Measurements from ENCODE around the gene THSD1. TPM values are rescaled to one million over a fixed set of nuclear protein-coding genes. Genes with fewer than 3 reads are reported as not detected.
A peak's percentile ranks its signal among the peaks of the same experiment; 100 is the strongest.
"Not testable (repeated sequence)": the region's sequence is repeated elsewhere in the genome, so short reads cannot be mapped to it uniquely, and the experiment has no call there.

The THSD1 gene
- total RNA-seq, 1 donor from 2014 or later = 346 TPM

- peaks cover 22% of the 10 kb centered on the region for H3K36me3 Mint-ChIP-seq (ENCODE audit: low read depth, unreplicated experiment)
- H3K4me1 Mint-ChIP-seq (ENCODE audit: unreplicated experiment) = peaks cover 52% of the 10 kb centered on the region
- no peak for DNase-seq (ENCODE audit: low spot score)
- H3K27me3 Mint-ChIP-seq (ENCODE audit: unreplicated experiment) = peaks cover 4% of the 10 kb centered on the region
- H3K4me3 Mint-ChIP-seq (ENCODE audit: unreplicated experiment) = peak overlapping the region; percentile 28
- peak overlapping the region; percentile 7 for H3K27ac Mint-ChIP-seq (ENCODE audit: unreplicated experiment)
- TF ChIP-seq CTCF (IDR thresholded peaks at IDR 0.05; ENCODE audit: unreplicated experiment) = no peak
- H3K9me3 Mint-ChIP-seq (ENCODE audit: unreplicated experiment) = no peaks in the 10 kb centered on the region
Measured at GRCh38 chr13:52412128-52412527, 6.2 kb upstream of the THSD1 start.

GRCh38 chr13:52411629-52412028 lies 5.7 kb upstream of the THSD1 start:
- no peak for TF ChIP-seq CTCF (IDR thresholded peaks at IDR 0.05; ENCODE audit: unreplicated experiment)
- Mint-ChIP-seq H3K36me3 (ENCODE audit: low read depth, unreplicated experiment) (peaks cover 27% of the 10 kb centered on the region), H3K9me3 (ENCODE audit: unreplicated experiment) (no peaks in the 10 kb centered on the region), H3K27ac (ENCODE audit: unreplicated experiment) (peak overlapping the region; percentile 77), H3K27me3 (ENCODE audit: unreplicated experiment) (peaks cover 6% of the 10 kb centered on the region), H3K4me3 (ENCODE audit: unreplicated experiment) (peak overlapping the region; percentile 28), H3K4me1 (ENCODE audit: unreplicated experiment) (peaks cover 53% of the 10 kb centered on the region)
- DNase-seq (ENCODE audit: low spot score) = no peak

GRCh38 chr13:52408071-52408658 lies 2.2 kb upstream of the THSD1 start:
- not testable (repeated sequence) for H3K27ac Mint-ChIP-seq (ENCODE audit: unreplicated experiment); DNase-seq (ENCODE audit: low spot score); H3K9me3 Mint-ChIP-seq (ENCODE audit: unreplicated experiment); H3K4me3 Mint-ChIP-seq (ENCODE audit: unreplicated experiment); H3K27me3 Mint-ChIP-seq (ENCODE audit: unreplicated experiment)
- Mint-ChIP-seq H3K4me1 (ENCODE audit: unreplicated experiment) (peaks cover 37% of the 10 kb centered on the region), H3K36me3 (ENCODE audit: low read depth, unreplicated experiment) (peaks cover 31% of the 10 kb centered on the region)

GRCh38 chr13:52407436-52407835 lies 1.5 kb upstream of the THSD1 start:
- Mint-ChIP-seq H3K4me1 (ENCODE audit: unreplicated experiment) (peaks cover 38% of the 10 kb centered on the region), H3K4me3 (ENCODE audit: unreplicated experiment) (peak overlapping the region; percentile 49), H3K27ac (ENCODE audit: unreplicated experiment) (peak overlapping the region; percentile 92), H3K36me3 (ENCODE audit: low read depth, unreplicated experiment) (peaks cover 38% of the 10 kb centered on the region)
- DNase-seq (ENCODE audit: low spot score); H3K27me3 Mint-ChIP-seq (ENCODE audit: unreplicated experiment); H3K9me3 Mint-ChIP-seq (ENCODE audit: unreplicated experiment): not testable (repeated sequence)

GRCh38 chr13:52406629-52407028 lies 657 bp upstream of the THSD1 start:
- H3K4me1 Mint-ChIP-seq (ENCODE audit: unreplicated experiment) = peaks cover 36% of the 10 kb centered on the region
- no peaks in the 10 kb centered on the region for H3K9me3 Mint-ChIP-seq (ENCODE audit: unreplicated experiment)
- no peak for TF ChIP-seq CTCF (IDR thresholded peaks at IDR 0.05; ENCODE audit: unreplicated experiment)
- no peak for DNase-seq (ENCODE audit: low spot score)
- H3K4me3 Mint-ChIP-seq (ENCODE audit: unreplicated experiment) = peak overlapping the region; percentile 89
- H3K36me3 Mint-ChIP-seq (ENCODE audit: low read depth, unreplicated experiment) = peaks cover 43% of the 10 kb centered on the region
- H3K27me3 Mint-ChIP-seq (ENCODE audit: unreplicated experiment) = peaks cover 4% of the 10 kb centered on the region
- H3K27ac Mint-ChIP-seq (ENCODE audit: unreplicated experiment) = peak overlapping the region; percentile 81

- H3K27ac Mint-ChIP-seq (ENCODE audit: unreplicated experiment) = peak overlapping the region; percentile 97
Measured at GRCh38 chr13:52405369-52405766, 604 bp downstream of the THSD1 start.

More at GRCh38 chr13:52405369-52405766, 604 bp downstream of the THSD1 start:
- Mint-ChIP-seq H3K27me3 (ENCODE audit: unreplicated experiment) (peaks cover 7% of the 10 kb centered on the region), H3K36me3 (ENCODE audit: low read depth, unreplicated experiment) (peaks cover 44% of the 10 kb centered on the region), H3K9me3 (ENCODE audit: unreplicated experiment) (no peaks in the 10 kb centered on the region), H3K4me3 (ENCODE audit: unreplicated experiment) (peak overlapping the region; percentile 100), H3K4me1 (ENCODE audit: unreplicated experiment) (peaks cover 43% of the 10 kb centered on the region)
- no peak for TF ChIP-seq CTCF (IDR thresholded peaks at IDR 0.05; ENCODE audit: unreplicated experiment)
- DNase-seq (ENCODE audit: low spot score) = no peak
